Ascending aorta (tissue), 2 donors: ENCODE measurements around the gene PLK5. TPM values are rescaled to one million over a fixed set of nuclear protein-coding genes. Genes with fewer than 3 reads are reported as not detected.

ENCODE experiments used
- DNase-seq, 2 donors: peaks; one replicate each; pipeline ENCODE4 v3.0.0-alpha.2; 2019; ENCODE audit warnings: low spot score in 2 of 2
- H3K27ac ChIP-seq, 2 donors: fragments of 200-600 bp; sonication (generic); one replicate each; pipeline ENCODE4 v1.5.1; 2016 to 2017; ENCODE audit warnings: mild to moderate bottlenecking in 1 of 2
- H3K27me3 ChIP-seq: fragments of 200-600 bp; sonication (generic); one replicate; pipeline ENCODE4 v1.5.1; 2017
- H3K36me3 ChIP-seq, 2 donors: fragments of 200-600 bp; sonication (generic); one replicate each; pipeline ENCODE4 v1.5.1; 2016
- H3K4me1 ChIP-seq, 2 donors: fragments of 200-600 bp; sonication (generic); one replicate each; pipeline ENCODE4 v1.5.1; 2016 to 2017; ENCODE audit warnings: mild to moderate bottlenecking in 1 of 2
- H3K4me3 ChIP-seq, 2 donors: fragments of 200-600 bp; sonication (generic); one replicate each; pipeline ENCODE4 v1.5.1; 2016 to 2017; ENCODE audit warnings: mild to moderate bottlenecking in 1 of 2
- H3K9me3 ChIP-seq, 2 donors: fragments of 200-600 bp; sonication (generic); one replicate each; pipeline ENCODE4 v1.5.1; 2016
- CTCF ChIP-seq, 3 experiments: fragments of 200-600 bp in 2 of 3; fragments of 450-650 bp in 1 of 3; sonication (generic) in 2 of 3; IDR thresholded peaks; one replicate each; pipeline ENCODE4 v1.5.1; 2016 to 2019; ENCODE audit warnings: antibody characterized with exemption in 3 of 3, mild to moderate bottlenecking in 1 of 3, moderate library complexity in 1 of 3
- intact Hi-C: fragments of 100-400 bp; cut with DNase I; formaldehyde crosslinking; loops from one replicate; pipeline ENCODE4 v1.15.1; 2023
- total RNA-seq: library from RNA; depleted of rRNA; stranded (reverse); fragments of >200 nt; gene quantifications from one replicate; pipeline ENCODE4 v1.1.0, GENCODE V29; 2016

Gene PLK5
- total RNA-seq, 1 donor from 2014 or later, result not detected

GRCh38 chr19:1510807-1511206 lies 13.1 kb upstream of the PLK5 start:
- peaks cover 9 to 11% of the 10 kb centered on the region in 2 donors for H3K4me1 ChIP-seq
- no peak overlapping the region for H3K4me3 ChIP-seq
- H3K9me3 ChIP-seq, result no peaks in the 10 kb centered on the region
- H3K36me3 ChIP-seq, result no peaks in the 10 kb centered on the region
- DNase-seq, result no peak
- intact Hi-C loops, result loop anchor here (5.0 kb wide), 1 partner anchor 74 kb away; the partner anchor contains the start of gene RPS15
- TF ChIP-seq CTCF (IDR thresholded peaks at IDR 0.05), result no peak
- H3K27ac ChIP-seq, result peak overlapping the region in 1 of 2 donors; percentile 38
- no peaks in the 10 kb centered on the region for H3K27me3 ChIP-seq

DNA sequence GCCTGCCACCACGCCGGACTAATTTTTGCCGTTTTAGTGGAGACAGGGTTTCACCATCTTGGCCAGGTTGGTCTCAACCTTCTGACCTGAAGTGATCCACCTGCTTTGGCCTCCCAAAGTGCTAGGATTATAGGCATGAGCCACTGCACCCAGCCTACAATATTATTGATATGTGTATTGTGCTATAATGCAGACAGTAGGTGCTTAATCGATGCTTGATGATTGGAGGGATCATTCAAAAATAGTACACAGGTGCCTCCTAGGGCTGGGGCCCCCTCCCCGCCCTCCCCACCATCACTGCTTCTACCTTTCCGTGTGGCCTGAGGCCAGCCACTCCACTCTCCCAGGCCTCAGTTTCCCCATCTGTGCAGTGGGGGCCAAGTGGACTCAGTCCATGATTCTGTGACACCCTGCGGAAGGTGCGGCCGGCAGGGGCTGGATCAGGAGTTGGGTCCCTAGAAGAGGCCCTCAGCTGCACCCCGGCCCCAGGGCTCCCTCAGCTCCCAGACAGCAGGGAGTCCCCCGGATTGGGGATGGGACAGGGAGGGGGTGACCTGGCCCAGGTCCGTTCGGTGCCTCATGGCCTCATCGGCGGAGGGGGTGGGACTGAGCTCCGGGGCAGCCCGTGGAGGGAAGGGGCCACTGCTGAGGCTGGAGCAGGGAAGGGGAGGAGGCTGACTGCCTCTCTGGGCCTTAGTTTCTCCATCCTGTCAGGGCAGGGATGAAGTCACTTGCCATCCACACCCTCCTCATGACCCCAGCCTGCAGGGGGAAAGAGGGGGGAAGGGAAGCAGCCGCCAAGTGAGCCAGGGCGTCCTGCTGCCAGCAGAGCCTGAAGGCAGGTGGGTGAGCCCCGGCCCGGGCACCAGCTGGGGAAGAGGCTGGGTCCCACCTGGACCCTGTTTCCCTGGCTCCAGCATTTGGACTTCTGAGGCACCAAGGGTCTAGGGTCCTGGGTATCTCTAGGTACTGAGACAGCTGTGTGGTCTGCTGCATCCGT lies 12.3 kb upstream of the PLK5 start:
- no peak for TF ChIP-seq CTCF (IDR thresholded peaks at IDR 0.05)
- intact Hi-C loops, result loop anchor here (5.0 kb wide), 1 partner anchor 74 kb away; the partner anchor contains the start of gene RPS15
- peak overlapping the region in 1 of 2 donors; percentile 73 for H3K4me3 ChIP-seq
- H3K27ac ChIP-seq, result peak overlapping the region in 1 of 2 donors; percentile 75
- no peaks in the 10 kb centered on the region for H3K9me3 ChIP-seq
- H3K27me3 ChIP-seq, result no peaks in the 10 kb centered on the region
- no peak for DNase-seq
- peaks cover 9 to 11% of the 10 kb centered on the region in 2 donors for H3K4me1 ChIP-seq
- no peaks in the 10 kb centered on the region for H3K36me3 ChIP-seq

DNA sequence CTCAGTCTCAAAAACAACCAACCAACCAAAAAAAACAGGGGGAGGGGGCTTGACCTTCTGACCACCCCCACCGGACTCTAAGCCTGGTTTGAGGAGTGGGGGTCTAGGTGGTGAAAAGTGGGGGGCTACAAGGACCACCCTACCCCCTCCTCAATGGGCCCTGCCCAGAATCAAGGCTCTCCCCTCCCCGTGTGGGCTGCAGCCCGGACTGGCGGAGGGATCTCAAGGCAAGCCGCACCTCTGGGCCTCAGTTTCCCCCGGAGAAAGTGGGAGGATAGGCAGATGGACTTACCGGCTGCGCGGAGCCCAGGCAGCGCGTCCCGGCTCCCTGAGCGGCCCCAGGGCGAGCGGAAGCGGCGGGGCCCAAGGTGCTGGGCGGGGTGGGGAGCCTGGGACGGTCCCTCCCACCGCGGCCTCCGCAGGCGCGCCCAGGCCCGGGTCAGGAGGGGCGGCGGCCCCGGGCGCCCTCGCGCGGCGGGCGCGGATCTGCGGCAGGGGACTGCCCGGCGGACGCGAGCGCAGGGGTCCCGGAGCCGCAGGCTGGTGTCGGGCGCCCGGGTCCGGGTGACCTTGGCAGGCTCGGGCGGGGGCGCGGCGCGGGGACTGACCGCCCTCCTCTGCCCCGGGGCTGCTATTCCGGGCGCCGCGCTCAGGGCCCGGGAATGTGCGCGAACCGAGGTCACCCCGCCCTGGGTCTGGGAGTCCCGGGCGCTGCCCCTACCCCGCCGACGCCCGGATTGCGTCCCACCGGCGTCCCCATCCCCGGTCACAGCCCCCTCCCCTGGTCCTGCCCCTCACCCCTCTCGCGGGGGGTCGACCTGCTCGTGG lies 11.0 kb upstream of the PLK5 start, which contains the start of gene ADAMTSL5:
ADAMTSL5 (minus strand) TSS at position 349 of the 828 bp plus-strand sequence. CDS start 2,076 bp downstream, outside the sequence.
- peak in 1 of 3 experiments; percentile 16 for TF ChIP-seq CTCF (IDR thresholded peaks at IDR 0.05)
- DNase-seq, result no peak
- Histone ChIP-seq H3K27me3 (no peaks in the 10 kb centered on the region), H3K4me1 (peaks cover 6 to 11% of the 10 kb centered on the region in 2 donors), H3K4me3 (peak within 1 kb of the TSS; percentile 62 to 73), H3K27ac (peak within 1 kb of the TSS; percentile 75 to 78), H3K9me3 (no peaks in the 10 kb centered on the region), H3K36me3 (no peaks in the 10 kb centered on the region)
- intact Hi-C loops, result loop anchor here (5.0 kb wide), 1 partner anchor 76 kb away; the partner anchor contains the start of gene RPS15

DNA sequence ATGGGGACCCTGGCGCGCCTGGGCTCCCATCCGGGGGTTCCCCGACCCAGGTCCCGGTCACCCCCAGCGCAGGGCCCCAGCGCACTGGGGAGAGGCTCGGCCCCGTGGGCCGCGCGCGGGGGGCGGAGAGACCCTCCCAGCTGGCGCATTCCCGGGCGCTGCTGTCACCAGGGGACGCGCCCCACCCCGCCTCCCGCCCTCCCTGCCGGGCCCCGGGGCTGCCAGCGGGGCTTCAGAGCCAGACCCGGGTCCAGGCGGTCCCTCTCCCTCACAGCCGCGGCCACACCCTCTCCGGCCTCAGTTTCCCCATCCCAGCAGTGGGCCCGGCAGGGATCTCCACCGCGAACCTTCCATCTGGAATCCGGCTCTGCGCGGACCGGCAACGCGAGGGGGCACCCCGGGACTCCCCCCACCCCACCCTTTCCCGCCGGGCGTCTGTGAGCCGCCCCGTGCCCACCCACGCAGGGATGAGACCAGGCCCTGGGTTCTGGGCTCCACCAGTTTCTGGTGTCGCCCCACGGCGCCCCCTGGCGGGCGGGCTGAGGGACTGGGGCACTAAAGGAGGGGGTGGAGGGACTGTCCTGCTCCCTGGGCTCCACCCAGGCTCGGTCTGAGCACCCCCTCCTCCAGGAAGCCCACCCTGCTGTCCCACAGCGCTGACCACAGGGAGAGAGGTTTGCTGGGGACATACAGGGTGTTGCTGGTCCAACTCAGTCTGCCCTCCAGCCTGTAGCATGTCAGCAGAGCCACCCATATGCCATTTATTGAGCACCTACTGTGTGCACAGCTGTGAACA lies 10.2 kb upstream of the PLK5 start:
- Histone ChIP-seq H3K4me3 (peak overlapping the region; percentile 62 to 73), H3K36me3 (no peaks in the 10 kb centered on the region), H3K9me3 (no peaks in the 10 kb centered on the region), H3K27ac (peak overlapping the region; percentile 75 to 78), H3K27me3 (no peaks in the 10 kb centered on the region), H3K4me1 (peaks cover 2 to 11% of the 10 kb centered on the region in 2 donors)
- peak; percentile 51 to 73 (median 68) for TF ChIP-seq CTCF (IDR thresholded peaks at IDR 0.05)
- intact Hi-C loops, result loop anchor here (5.0 kb wide), 1 partner anchor 76 kb away; the partner anchor contains the start of gene RPS15
- no peak for DNase-seq
